Activated CD4-positive, alpha-beta T cell treated with anti-CD3 and anti-CD28 coated beads, Interleukin-2, amount 50 U/mL, for 1 hour (primary cell): Measurements from ENCODE around the gene YTHDF1.
"Not testable (repeated sequence)": the region's sequence is repeated elsewhere in the genome, so short reads cannot be mapped to it uniquely, and the experiment has no call there.

Experiments used
- DNase-seq: peaks from one replicate; pipeline ENCODE4 v3.0.0-alpha.2; 2020

YTHDF1 gene

DNA sequence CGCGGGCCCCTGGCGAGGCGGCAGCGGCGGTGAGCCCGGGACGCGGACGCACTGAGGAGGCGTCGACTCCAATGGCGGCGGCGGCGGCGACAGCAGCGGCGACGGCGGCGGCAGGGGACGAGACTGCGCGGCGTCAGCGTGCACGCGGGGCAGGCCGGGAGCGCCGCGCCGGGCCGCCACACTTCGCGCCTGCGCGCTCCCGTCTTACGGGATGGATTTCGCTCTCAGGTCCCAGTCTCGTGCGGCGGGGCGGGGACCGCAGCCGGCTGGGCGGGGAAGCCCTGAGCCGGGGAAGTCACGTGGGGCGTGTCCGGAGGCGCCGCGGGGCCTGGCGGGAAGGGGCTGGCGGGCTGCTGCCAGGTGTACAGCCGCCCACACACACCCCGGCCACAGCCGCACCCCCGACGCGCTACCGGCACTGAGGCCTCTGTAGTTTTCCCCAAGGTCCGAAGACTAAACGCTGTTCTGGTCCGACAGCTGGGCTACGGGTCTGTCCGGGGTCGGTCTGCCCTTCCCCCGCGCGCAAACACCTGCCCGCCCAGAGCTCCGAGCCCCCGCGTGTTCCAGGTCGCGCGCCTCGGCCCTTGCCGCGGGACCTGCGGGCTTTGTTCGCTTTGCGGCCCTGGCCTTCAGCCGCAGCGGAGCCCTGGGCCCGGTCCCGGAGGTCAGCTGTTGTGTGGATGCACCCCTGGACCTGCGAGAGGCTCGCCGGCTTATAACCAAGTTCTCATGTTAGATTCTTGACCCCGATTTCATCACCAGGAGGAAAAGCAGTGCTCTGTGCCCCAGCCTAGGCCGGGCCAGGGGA is at the start of gene YTHDF1:
Gene YTHDF1, minus strand, starts transcription at position 91 of the 808 bp plus-strand sequence. CDS start 239 bp downstream, outside the sequence.
- peak; percentile 92 for DNase-seq

DNA sequence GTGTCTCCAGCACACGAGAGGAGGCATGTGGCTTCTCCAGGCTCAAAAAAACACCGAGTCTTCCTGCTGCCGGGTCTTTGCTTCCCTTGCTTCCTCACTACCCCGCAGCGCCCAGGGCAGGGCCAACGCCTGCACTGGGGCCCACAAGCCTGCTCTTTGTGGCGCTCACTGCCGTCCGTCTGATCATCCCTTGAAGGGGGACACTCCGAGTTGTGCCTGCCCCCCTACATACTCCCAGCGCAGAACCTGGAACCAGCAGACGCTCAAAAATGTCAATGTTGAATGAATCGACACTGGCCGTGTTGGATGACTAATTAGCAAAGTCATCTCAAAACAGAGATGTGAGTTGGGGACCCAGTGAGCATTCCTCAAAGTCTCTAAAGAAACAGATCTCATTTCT is 48.6 kb upstream of the YTHDF1 start:
- DNase-seq = no peak

GRCh38 chr20:63264000-63264399 is 48.1 kb upstream of the YTHDF1 start:
- DNase-seq = no peak

DNA sequence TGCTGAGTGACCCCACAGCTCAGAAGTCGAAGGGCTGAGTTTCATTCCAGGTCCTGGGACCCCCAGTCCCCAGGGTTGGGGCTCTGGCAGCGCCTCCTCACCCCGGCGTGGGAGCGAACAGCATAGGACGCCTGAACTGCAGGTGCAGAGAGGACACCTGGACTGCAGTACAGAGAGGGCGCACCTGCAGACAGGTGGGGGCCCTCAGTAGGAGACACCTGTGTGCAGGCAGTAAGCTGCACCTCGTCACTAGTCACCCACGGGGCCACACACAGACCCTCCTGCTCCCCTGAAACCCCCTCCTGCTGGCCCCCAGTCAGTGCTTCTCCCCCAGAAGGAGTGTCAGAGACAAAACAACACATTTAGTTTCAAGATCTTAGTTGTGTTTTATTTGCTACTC is 46.9 kb upstream of the YTHDF1 start:
- DNase-seq = no peak

DNA sequence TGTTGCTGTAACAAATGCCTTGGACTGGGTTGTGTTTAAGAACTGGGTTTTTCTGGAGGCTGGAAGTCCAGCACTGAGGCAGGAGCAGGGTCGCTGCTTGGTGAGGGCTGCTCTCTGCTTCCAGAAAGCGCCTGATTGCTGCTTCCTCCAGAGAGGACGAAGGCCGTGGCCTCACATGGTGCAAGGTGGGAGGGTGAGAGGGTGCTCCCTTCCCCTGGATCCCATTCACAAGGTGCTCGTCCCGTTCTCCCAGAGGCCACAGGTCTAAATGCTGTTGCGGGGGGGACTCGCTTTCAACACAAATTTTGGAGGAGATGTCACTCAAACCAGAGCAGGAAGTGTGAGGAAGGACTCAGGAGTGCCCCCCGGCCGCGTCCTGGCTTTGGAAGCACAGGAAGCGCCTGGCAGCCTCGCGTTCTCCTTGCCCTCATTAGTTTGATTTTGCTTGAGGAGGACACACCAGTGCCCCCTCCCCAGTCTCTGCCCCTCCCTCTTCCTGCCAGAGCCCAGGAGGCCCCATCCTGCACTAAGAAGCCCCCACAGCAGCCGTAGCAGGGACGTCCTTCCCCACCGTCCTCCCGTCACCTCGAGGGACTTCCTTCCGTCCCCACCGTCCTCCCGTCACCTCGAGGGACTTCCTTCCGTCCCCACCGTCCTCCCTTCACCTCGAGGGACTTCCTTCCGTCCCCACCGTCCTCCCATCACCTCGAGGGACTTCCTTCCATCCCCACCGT is 46.0 kb upstream of the YTHDF1 start:
- DNase-seq = no peak

- no peak for DNase-seq
These were observed 45.3 kb upstream of the YTHDF1 start for GRCh38 chr20:63261060-63261794.

- no peak for DNase-seq
These were observed 44.6 kb upstream of the YTHDF1 start for GRCh38 chr20:63260521-63260920.

DNA sequence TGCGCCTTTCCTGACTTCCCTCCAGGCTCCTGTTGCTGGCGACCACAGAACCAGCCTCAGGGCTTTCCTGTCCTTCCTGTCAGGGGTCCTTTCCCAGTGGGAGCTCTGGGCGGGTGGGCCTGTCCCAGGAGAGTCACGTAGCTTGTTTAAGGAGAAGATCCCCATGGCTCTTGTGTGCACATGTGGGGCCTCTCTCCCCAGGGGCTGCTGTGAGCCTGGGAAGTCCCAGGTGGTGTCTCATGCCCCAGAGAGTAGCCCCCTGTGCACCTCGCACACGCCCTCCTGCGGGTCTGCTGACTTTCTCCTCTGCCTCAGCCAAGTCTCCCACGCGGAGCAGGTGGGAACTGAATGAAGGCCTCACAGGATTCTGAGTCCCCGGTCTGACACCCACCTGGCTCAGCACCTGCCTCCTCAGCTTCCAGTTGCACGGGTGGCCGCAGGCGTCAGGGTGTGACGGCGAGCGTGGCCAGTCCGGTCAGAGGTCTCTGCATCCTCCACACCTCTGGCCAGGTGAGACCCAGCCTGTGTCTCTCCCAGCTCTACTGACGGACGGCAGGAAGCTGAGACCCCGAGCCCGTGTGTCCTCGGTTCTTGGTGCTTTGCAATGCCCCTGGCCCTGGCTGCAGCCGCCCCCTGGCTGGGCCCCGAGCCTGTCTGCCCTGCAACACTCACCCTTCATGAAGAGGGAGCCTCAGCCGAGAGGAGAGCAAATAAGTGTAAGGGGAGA is 44.0 kb upstream of the YTHDF1 start:
- no peak for DNase-seq

DNA sequence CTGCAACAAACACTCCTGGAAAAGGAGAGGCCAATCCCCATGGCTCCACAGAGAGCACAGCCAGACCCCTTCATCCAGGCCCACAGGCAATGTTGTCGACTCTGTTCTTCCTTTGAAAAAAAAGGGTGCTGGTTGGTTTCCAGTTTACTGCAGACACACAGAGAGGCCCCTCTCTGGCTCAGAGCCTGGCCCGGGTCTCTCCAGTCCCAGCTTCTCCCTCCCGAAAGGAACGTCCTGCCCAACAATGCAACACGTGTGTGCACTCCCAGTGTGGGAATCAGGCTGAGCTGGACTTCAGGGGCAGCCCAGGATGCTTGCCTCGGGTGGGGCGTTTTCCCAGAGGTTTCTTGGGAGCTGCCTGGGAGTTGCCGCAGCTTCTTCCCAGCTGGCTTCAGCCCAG is 42.9 kb upstream of the YTHDF1 start:
- no peak for DNase-seq

- DNase-seq = no peak
These were observed 41.7 kb upstream of the YTHDF1 start for GRCh38 chr20:63257629-63258028.

GRCh38 chr20:63256954-63257353 is 41.0 kb upstream of the YTHDF1 start:
- DNase-seq = no peak

DNA sequence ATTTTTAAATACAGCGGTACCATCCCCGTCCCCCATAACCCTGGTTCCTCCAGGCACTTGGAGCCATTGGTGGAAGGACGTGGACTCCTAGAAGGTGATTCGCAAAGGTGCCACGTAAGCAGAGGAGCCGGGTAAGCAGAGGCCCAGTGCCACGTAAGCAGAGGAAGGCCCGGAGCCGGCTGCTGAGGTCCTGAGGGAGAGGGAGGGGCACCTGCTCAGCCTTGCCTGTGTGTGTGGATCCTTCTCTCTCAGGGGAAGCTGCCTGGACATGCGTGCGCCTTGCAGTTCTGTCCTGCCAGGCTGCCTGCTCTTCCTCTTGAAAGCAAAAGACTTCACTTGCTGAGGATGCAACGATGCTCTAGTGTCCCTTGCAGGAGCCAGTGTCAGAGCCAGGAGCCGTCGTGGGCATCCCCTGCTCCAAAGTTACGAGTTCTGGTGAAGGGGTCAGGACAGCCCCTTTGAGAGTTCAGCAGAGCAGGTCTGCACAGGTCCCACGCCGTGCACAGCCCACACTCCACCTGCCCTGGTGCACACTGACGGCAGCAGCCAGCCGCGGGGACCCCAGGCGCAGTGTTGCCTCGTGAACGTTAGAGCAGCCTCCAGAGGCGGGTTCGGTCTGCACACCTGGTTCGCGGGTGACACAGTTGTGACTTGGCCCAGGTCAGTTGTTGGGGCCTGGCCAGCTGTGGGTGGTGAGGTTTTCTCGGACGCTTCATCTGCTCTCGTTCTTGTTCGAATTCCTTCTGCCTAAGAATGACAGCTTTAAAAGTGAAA is 40.2 kb upstream of the YTHDF1 start:
- DNase-seq = no peak

DNA sequence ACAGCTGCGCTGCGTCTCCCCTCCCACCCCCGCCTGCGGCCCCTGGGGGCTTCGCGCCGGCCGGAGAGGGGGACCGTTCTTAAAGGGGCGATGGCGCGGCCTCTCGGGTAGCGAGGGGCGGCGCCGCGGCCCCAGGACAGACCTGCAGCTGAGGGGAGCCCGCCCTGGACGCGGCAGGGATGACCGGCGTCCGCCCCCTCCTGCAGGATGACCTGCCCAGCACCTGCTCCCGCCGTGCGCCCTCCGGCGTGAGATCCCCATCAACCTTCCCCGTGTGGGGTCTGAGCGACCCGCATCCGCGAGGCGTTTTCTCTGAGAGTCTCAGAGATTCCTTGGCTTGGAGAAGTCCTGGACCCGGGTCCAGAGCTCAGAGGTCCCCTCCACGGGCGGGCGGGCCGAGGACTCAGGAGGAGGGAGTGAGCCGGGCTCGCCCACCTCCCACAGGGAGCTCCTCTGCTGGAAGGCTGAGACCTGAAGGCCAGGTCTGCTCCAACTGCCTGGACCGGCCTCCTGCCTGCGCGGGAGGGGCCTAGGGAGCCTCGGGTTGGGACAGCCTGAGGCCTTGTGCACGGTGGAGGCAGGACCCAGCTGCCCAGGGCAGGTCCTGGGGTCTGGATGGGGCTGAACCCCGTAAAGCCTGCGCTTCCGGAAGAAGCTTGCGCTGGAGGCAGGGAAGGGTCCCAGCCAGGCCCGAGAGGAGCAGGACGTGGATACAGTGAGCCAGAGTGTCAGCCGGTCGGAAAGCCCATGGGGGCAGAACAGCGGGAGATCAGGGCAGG is 38.9 kb upstream of the YTHDF1 start:
- no peak for DNase-seq

DNA sequence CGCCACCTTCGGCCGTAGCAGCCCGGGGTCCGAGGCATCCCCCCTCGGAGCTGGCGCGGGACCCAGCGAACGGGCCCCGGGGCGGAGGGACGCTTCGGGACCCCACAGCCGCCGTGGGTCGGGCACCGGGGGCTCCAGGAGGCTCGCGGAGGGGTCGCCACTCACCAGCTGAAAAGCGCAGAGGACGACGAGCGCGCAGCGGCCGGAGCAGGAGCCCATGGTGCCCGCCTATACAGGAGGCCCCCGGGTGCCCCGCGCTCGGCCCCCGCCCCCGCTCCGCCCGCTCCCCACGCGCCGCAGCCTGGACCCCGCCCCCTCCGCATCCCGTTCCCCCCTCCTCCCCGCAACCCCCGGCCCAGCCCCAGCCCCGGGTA is 38.3 kb upstream of the YTHDF1 start, which contains the start of gene NKAIN4:
Gene NKAIN4, minus strand, starts transcription at position 232 of the 374 bp plus-strand sequence. Its CDS starts 13 bp downstream, at position 219.
- DNase-seq = no peak

DNA sequence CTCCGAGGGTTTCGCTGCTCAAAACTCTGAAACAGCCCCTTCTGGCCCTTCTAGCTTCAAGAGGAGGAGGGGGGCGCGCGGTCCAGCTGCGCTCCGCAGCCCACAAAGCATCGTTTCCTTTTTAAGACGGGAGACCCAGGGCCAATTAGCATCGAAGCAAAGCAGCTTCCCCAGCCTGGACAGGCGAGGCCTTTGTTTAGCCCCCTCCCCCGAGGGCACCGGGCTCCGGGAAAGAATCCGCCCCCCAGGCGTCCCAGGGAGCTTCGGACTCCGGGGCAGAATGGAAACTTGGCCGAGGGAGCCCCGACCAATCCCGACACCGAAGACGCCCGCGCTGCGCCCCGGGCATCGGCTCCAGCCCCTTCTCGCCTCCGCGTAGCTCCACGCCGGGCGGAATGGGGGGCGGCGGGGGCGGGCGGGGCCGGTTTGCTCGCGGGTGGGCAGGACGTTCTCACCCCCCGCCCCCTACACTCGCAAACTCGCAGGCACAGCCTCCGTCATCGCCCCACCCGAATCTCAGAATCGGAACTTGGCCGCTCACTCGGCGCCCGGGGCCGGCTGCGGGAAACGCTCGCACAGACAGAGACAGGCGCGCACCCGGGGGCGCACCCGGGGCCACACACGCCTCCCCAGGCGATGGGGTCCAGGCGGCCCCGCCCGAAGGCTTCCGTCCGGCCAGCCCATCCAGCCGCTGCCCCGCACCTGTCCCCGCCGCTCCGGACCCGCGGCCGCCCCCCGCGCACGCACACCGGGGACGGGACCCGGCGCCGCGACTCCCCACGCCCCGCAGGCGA is 37.7 kb upstream of the YTHDF1 start:
- no peak for DNase-seq

DNA sequence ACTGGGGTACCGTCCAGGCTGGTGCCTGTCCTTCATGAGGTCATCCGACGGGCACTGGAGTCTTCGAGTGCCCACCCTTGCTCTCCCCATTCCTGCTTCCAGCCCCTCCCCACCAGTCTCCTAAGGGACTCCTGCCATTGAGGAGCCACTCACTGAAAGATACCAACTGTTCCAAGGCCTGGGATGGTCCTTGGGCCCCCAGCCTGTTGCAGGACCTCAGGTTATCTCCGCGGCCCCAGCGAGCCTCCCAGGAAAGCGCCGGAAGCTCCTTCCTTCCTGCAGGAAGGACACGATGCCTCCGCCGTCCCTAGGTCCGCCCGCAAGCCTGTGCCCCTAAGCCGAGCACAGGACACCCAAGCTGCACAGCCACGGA is 37.1 kb upstream of the YTHDF1 start:
- DNase-seq = no peak

DNA sequence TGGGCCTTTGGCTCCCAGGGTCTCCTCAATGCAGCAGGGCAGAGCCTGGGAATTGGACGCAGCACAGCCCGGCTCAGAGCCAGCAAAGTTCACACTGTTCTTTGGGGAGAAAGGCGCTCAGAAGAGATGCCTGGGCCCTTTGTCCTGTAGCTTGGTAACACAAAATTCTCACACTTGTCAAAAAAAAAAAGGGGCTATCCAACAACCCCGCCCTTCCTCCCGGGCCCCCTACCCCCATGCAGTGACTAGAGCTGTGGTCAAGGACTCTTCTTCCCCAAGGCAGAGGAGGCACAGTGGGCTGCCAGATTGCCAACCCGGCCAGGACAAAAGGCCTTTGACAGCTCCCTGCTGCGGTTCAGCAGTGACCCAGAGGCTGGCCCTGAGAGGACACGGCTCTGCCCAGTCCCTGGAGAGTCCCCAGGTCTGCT is 36.4 kb upstream of the YTHDF1 start:
- no peak for DNase-seq

DNA sequence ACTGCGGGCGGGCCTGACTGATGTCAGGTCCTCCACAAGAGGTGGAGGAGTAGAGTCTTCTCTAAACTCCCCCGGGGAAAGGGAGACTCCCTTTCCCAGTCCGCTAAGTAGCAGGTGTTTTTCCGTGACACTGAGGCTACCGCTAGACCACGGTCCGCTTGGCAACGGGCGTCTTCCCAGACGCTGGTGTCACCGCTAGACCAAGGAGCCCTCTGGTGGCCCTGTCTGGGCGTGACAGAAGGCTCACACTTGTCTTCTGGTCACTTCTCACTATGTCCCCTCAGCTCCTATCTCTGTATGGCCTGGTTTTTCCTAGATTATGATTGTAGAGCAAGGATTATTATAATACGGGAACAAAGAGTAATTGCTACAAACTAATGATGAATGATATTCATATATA is 35.4 kb upstream of the YTHDF1 start:
- DNase-seq = not testable (repeated sequence)

DNA sequence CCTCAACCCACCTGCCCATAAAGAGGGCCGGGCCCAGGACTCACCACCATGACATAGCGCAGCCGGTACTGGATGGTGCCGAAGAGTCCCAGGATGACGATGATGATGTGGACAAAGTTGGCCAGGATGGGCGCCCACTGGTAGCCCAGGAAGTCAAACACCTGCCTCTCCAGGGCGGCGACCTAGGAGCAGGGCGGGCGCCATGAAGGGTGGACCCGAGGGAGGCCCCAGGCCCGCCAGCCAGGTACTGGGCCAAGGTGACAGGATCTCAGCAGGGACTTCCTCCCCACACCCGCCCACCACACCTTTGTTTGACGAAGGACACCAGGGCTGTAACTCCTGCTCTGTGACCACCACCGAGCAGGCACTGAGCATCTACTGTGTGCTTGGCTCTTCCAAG is 34.0 kb upstream of the YTHDF1 start:
- no peak for DNase-seq

DNA sequence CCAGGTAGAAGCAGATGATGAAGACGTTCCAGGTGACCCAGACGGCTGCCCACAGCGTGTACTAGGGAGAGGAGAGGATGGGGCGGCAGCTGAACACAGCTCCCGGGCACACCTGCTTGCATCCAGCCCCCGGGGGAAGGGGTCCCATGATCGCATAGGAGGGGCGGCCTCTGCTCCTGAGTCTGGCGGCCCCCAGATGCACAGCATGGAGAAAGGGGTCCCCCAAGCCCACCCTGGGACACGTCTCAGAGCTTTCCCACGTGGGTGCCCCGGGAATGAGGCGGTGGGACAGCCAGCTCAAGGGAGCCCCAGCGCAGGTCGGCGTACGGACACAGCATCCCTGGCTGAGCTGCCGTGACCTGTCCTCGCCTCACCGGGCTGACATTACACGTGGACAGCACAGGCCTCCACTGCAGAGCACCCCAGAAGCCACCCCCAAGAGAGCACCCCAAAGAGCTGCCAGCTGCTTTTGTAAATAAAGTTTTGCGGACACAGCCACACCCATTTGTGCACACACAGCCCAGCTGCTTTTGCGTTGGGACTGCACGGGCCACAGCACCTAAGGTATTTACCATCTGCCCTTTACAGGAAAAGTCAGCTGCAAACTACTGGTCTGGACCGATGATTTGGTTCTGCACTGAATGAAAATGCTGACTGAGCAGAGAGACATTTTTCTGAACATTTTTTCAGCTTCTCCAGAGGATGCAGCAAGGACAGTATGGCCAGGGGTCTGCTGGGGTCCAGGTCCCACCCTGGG is 33.1 kb upstream of the YTHDF1 start:
- DNase-seq = no peak
